GM18868 (cell line): Measurements from ENCODE around the gene RECQL.
"Not testable (repeated sequence)": the region's sequence is repeated elsewhere in the genome, so short reads cannot be mapped to it uniquely, and the experiment has no call there.

Experiments used
- ATAC-seq: cut with Tn5 transposase; IDR thresholded peaks from one replicate; pipeline ENCODE4 v1.9.1; 2021; ENCODE audit warnings: mild to moderate bottlenecking, moderate library complexity; ENCODE audit not compliant: unreplicated experiment

The RECQL gene

DNA sequence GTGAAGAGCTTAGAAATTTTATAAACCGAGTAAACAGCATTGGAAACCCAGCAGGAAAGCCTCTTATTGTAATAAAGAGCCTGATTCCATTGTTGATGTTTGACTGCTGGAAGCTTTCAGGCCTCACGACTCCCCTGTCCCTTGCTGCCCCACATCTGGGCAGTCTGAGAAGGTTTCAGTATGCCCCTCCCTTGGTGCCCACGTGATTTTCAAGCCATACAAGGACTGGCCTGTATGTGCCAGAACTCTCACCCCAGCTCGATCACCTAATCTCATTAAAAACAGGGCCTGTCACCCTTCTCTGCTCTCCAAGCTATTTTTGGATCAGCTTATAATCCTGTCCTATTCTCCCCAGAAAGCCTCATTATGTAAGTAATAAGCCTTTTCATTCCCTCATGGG lies 71.4 kb downstream of the RECQL start:
- ATAC-seq = no peak

DNA sequence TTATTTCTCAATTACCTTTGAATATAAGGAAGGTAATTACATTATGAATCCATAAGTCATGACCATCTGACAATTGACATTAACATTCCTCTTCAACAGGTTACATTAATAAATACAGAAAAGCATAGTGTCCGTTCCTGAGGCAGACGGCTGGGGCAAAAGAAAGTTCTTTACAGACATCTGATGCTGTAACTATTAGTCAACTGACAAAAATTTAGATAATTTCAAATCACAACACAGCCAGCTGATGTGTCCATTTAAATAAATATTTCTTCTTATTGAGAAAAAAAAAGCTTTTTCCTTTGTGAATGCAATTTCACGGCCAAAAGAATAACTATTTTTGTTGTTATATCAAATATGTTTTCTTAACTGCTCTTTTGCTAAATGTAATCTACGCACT lies 73.2 kb downstream of the RECQL start:
- no peak for ATAC-seq

DNA sequence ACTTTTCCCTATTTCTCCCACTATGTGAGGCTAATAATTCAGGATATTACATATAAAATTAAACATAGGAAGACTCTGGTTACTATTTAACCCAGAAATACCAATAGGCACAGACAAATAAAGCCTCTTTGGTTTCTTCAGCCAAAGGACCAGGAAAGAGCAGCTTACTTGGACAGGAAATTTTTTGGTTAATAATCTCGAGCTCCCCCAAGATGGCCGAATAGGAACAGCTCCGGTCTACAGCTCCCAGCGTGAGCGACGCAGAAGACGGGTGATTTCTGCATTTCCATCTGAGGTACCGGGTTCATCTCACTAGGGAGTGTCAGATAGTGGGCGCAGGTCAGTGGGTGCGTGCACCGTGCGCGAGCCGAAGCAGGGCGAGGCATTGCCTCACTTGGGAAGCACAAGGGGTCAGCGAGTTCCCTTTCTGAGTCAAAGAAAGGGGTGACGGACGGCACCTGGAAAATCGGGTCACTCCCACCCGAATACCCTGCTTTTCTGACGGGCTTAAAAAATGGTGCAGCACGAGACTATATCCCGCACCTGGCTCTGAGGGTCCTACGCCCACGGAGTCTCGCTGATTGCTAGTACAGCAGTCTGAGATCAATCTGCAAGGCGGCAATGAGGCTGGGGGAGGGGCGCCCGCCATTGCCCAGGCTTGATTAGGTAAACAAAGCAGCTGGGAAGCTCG lies 82.3 kb downstream of the RECQL start:
- ATAC-seq = not testable (repeated sequence)
